SU-DHL-6 (cell line): ENCODE data around the gene DIP2C.

ENCODE experiments used
- CTCF ChIP-seq: fragments of 200-600 bp; sonication (generic); IDR thresholded peaks from one replicate; pipeline ENCODE4 v1.5.1; 2017; ENCODE audit warnings: antibody characterized with exemption, mild to moderate bottlenecking, low read length, moderate library complexity; ENCODE audit not compliant: insufficient read depth, poor library complexity, severe bottlenecking
- EZH2phosphoT487 ChIP-seq: fragments of 200-600 bp; sonication (generic), shearing (Covaris generic); conservative IDR thresholded peaks from 2 replicates; pipeline ENCODE4 v1.6.1; 2018; ENCODE audit warnings: mild to moderate bottlenecking, antibody characterized with exemption, low read length, moderate library complexity, mixed read lengths

- TF ChIP-seq CTCF (no peak), EZH2phosphoT487 (no peak)
These were observed 428.5 kb downstream of the DIP2C start for GRCh38 chr10:260819-261429.
